GM21825 (cell line): ENCODE results near the gene LCN10.
"Not testable (repeated sequence)": the region's sequence is repeated elsewhere in the genome, so short reads cannot be mapped to it uniquely, and the experiment has no call there.

ENCODE experiments used
- ATAC-seq: cut with Tn5 transposase; IDR thresholded peaks from one replicate; pipeline ENCODE4 v1.9.1; 2021; ENCODE audit warnings: mild to moderate bottlenecking, moderate library complexity; ENCODE audit not compliant: unreplicated experiment

The LCN10 gene

GRCh38 chr9:136704741-136705140, 38.0 kb downstream of the LCN10 start:
- not testable (repeated sequence) for ATAC-seq

- ATAC-seq = no peak
Observed at GRCh38 chr9:136703276-136703860, 39.4 kb downstream of the LCN10 start.

GRCh38 chr9:136701668-136702053, 41.1 kb downstream of the LCN10 start:
- ATAC-seq = peak; percentile 9

- peak; percentile 56 for ATAC-seq
Observed at GRCh38 chr9:136700959-136701667, 41.6 kb downstream of the LCN10 start.

GRCh38 chr9:136700304-136700703, 42.4 kb downstream of the LCN10 start:
- no peak for ATAC-seq

GRCh38 chr9:136698635-136699246, 44.0 kb downstream of the LCN10 start:
- no peak for ATAC-seq

- ATAC-seq = no peak
Observed at GRCh38 chr9:136697821-136698526, 44.8 kb downstream of the LCN10 start.

GRCh38 chr9:136697146-136697820, 45.5 kb downstream of the LCN10 start:
- no peak for ATAC-seq

- no peak for ATAC-seq
Observed at GRCh38 chr9:136696502-136696901, 46.2 kb downstream of the LCN10 start.

GRCh38 chr9:136695955-136696354, 46.8 kb downstream of the LCN10 start:
- no peak for ATAC-seq

- ATAC-seq = no peak
Observed at GRCh38 chr9:136695435-136695895, 47.3 kb downstream of the LCN10 start.

- ATAC-seq = no peak
Observed at GRCh38 chr9:136694872-136695247, 47.9 kb downstream of the LCN10 start.

GRCh38 chr9:136694163-136694871, 48.4 kb downstream of the LCN10 start:
- no peak for ATAC-seq

- ATAC-seq = no peak
Observed at GRCh38 chr9:136693490-136694162, 49.1 kb downstream of the LCN10 start.

- ATAC-seq = no peak
Observed at GRCh38 chr9:136693135-136693489, 49.6 kb downstream of the LCN10 start.

GRCh38 chr9:136692185-136693134, 50.3 kb downstream of the LCN10 start:
- ATAC-seq = no peak

- no peak for ATAC-seq
Observed at GRCh38 chr9:136691316-136692184, 51.2 kb downstream of the LCN10 start.

GRCh38 chr9:136690806-136691261, 51.9 kb downstream of the LCN10 start:
- ATAC-seq = no peak
